KOPT-K1 (cell line): Measurements from ENCODE around the gene LPCAT1.

Experiments
- H3K27ac ChIP-seq: fragments of 200-600 bp; sonication (generic); 2 replicates; pipeline ENCODE4 v1.5.1; 2016; ENCODE audit warnings: antibody characterized with exemption, mild to moderate bottlenecking, low read depth, low read length; ENCODE audit not compliant: poor library complexity, severe bottlenecking
- H3K36me3 ChIP-seq: fragments of 200-600 bp; sonication (generic); 2 replicates; pipeline ENCODE4 v1.5.1; 2017; ENCODE audit warnings: antibody characterized with exemption, mild to moderate bottlenecking, low read length, moderate library complexity; ENCODE audit not compliant: insufficient read depth
- H3K9me3 ChIP-seq: fragments of 200-600 bp; sonication (generic); 2 replicates; pipeline ENCODE4 v1.5.1; 2017; ENCODE audit warnings: antibody characterized with exemption, low read length, mild to moderate bottlenecking; ENCODE audit not compliant: insufficient read depth, poor library complexity, severe bottlenecking

LPCAT1 gene

DNA sequence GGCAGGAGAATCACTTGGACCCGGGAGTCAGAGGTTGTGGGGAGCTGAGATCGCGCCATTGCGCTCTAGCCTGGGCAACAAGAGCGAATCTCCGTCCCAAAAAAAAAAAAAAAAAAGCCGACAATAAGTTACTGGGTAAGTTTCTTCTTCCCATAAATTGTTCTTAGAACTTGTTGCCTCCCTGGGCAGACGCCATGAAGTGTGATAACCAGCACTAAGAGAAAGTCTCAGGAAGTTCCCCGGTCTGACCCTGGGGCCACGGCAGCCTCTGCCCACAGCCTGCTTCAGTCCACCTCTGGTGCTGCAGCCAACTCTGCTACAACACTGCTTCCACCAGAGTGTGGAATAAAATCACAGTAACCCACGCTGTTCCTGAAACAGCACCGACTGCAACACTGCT is 19.1 kb downstream of the LPCAT1 start:
- H3K27ac ChIP-seq = no peak overlapping the region
- H3K9me3 ChIP-seq = no peaks in the 10 kb centered on the region
- H3K36me3 ChIP-seq = peaks cover 48% of the 10 kb centered on the region

DNA sequence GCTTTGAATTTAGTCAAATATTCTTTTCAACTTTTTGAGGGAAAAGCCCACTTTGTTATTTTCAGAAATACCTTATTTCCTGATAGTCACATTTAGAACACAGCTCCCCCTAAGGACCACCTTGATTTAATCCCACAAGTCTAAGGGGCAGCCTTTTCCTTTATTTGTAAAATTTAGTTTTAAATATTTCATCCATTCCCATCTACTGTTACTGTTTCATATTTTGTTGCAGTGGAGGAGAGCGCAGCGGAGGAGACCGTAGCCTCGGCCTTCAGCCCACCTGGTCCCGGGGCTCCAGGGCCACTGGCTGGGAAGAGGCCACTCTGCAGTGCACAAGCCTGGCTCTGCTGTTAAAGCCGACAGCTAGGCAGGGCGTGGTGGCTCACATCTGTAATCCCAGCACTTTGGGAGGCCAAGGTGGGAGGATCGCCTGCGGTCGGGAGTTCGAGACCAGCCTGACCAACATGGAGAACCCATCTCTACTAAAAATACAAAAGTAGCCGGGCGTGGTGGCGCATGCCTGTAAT is 19.6 kb downstream of the LPCAT1 start:
- no peaks in the 10 kb centered on the region for H3K9me3 ChIP-seq
- H3K36me3 ChIP-seq = peaks cover 47% of the 10 kb centered on the region; the same call in 1 of the 2 replicates
- no peak overlapping the region for H3K27ac ChIP-seq

DNA sequence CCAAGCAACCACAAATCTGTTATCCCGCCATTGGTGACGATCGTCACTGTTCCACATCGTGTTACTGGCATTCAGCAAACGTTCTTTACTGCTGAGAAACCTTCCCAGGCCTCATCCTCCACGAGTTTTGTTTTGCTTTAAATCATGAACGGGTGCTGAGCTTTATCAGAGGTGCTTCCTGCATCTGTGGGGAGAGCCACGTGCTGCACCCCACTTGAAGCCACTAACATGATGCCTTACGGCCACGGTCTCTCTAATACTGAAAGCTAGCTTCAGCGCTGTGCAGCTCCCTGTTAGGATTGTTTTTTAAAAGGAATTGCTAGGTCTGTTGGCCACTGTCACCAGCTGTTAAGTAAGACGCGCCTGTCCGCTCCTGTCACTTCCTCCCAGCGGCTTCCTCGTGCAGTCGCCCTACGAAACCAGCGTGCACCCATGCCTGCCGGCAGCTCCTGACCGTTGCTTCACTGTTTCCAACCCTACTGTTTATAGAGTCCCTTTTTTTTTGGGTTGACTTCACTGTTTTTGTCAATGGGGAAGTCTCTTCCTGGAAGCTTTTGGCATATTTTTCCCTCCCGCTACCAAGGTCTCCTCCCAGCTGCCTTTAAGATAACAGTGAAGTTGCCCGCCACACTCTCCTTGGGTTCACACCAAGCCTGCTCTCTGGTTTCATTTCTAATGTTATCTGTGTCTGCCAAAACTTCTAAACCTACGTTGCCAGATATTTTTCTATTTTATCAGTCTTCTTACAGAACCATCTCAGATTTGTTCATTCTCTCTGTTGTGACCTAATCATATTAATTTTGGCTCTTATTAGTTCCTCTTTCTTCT is 20.3 kb downstream of the LPCAT1 start:
- peaks cover 47% of the 10 kb centered on the region; the same call in 1 of the 2 replicates for H3K36me3 ChIP-seq
- no peaks in the 10 kb centered on the region for H3K9me3 ChIP-seq
- H3K27ac ChIP-seq = no peak overlapping the region

DNA sequence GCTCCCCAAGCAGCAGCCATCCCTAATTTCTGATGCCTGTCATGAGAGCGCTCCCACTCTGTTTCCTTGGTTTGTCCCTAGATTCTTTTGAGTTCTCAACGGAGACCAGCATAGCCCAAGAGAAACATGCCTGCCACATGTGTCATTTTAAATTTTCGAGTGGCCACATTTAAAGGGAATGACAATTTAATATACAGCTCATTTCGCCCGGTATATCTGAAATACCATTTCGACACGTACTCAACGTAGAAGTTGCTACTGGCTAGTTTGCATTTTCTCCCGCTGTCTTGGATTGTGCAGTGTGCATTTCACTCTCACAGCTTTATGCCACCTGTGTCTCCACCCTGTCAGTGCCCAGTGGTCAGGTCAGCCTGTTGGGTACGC is 21.0 kb downstream of the LPCAT1 start:
- H3K9me3 ChIP-seq = no peaks in the 10 kb centered on the region
- H3K36me3 ChIP-seq = peaks cover 47% of the 10 kb centered on the region
- no peak overlapping the region for H3K27ac ChIP-seq

DNA sequence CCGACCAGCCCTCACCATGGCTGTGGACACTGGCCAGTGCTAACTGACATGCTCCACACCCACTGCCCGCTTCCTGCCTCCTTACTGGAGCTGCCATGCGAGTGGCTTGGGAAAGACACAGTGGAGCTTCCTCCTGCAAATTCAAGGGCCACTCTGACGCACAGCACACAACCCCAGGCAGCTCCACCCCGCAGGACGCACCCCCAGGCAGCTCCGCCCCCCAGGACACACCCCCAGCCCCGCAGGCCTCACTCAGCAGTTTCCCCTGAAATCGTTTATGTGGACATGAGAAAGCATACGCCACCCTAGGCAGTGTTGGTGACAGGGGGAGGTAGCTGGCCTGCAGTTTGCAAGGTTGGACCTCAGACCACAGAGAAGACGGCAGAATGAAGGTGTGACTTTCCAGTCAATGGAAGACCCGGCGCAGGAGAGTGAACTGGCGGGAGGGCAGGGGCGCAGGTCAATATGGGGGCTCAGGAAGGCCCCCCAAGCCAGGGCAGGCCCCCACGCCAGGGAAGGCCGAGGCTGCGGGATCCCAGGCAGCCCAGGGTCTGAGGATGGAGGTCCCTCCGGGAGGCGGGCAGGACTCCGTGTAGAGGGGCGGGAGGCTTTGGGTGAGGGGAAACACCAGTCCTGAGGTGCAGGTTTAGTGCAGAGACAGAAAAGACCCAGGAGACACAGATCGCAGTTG is 21.6 kb downstream of the LPCAT1 start:
- H3K36me3 ChIP-seq = peaks cover 47% of the 10 kb centered on the region
- no peak overlapping the region for H3K27ac ChIP-seq
- no peaks in the 10 kb centered on the region for H3K9me3 ChIP-seq

DNA sequence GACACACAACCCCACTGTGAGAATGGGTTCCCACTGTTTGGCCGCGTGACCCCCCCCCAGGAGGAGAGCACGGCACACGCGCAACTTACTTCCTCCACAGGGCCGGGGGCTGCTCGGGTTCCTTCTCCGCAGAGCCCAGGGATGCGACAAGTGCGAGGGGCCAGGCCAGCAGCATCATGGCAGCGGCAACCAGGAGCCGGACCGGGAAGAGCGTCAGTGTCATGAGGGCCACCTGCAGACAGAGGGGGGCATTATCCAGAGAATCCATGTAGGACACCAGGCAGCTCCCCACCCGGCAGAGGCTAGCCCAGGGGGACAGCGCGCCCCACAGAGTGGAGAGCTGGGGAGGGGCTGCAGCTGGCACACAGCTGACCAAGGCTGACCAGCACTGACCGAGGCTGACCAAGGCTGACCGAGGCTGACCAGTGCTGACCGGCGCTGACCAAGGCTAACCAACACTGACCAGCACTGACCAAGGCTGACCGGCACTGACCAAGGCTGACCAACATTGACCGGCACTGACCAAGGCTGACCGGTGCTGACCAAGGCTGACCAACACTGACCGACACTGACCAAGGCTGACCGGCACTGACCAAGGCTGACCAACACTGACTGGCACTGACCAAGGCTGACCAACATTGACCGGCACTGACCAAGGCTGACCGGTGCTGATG is 22.3 kb downstream of the LPCAT1 start:
- Histone ChIP-seq H3K36me3 (peaks cover 50% of the 10 kb centered on the region), H3K9me3 (no peaks in the 10 kb centered on the region), H3K27ac (no peak overlapping the region)

DNA sequence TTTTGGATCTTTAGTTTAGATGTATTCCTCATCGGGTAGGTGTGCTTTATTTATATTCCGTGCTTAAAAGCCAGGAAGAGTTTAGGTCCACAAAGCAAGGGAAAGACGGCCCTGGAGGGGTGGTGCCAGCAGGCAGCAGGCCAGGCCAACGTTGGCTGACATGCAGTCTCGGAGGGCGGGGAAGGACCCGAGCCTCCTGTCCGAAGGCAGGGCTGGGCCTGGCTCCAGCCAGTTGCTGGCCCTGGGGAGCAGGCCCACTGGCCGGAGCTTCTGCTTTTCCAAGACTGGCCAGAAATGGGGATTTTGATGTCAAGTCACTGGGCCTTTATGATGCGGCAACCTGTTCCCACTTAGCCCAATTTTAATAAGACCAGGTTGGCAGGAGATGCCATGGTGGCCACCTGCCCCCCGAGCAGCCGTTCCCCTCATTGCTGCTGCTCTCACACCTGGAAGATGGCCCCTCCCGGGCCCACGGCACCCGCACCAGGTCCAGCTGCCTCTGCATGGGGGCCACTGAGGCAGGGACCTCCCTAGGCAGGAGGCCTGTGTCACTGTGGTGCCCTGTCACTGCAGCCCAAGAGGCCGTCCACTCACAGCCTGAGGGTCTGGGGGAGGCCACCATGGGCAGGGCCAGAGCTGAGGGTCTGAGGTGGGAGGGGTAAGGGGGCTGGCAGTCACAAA is 23.2 kb downstream of the LPCAT1 start:
- H3K36me3 ChIP-seq = peaks cover 53% of the 10 kb centered on the region
- H3K9me3 ChIP-seq = no peaks in the 10 kb centered on the region
- H3K27ac ChIP-seq = no peak overlapping the region

DNA sequence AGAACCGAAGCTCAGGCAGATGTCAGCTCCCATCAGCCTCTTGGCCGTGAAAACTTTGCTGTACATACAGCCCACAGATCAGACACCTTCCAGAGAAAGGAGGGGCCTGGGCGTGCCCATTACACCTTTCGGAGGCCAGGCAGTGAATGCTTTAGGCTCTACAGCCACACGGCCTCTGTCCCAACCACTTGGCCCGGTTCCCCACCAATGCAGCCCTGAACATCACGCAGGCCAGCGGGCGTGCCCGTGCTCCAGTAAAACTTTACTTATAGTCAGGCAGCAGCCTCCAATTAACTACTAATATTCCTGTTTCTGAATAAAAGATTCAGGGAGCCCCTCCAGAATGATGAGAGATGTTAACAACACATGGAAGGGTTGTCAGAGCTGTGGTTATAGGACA is 23.9 kb downstream of the LPCAT1 start:
- H3K36me3 ChIP-seq = peaks cover 60% of the 10 kb centered on the region
- no peaks in the 10 kb centered on the region for H3K9me3 ChIP-seq
- H3K27ac ChIP-seq = no peak overlapping the region

DNA sequence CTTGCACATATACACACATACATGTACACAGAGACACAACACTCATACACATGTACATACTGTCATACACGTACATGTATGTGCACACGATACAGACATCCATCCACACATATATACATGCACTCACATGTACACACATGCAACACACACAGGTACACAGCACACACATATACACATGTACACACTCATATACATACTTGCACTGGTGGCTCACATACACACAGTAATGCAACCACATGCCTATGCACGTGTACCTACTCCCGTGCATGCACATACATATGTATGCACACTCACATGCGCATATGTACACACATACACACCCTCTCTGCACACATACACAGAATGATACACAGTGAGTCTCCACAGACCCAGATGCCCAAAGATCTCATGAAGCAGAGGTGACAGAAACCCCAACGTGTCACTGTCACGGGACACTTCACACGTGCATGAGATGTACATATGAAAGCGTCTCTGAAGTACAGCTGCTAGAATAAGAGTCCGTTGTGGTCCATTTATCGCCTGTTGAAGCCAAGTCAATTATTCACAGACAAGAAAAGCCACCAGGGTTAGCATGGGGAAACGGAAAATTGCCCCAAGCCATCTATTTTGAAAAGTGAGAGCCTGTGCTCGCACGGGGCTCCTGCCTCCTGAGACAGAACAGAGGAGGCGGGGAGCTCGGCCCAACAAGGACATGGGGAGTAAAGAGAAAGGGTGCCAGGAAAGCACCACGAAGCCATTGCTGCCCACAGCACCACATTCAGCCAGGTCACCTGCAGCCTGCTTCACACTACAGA is 24.9 kb downstream of the LPCAT1 start:
- H3K27ac ChIP-seq = no peak overlapping the region
- no peaks in the 10 kb centered on the region for H3K9me3 ChIP-seq
- H3K36me3 ChIP-seq = peaks cover 71% of the 10 kb centered on the region

DNA sequence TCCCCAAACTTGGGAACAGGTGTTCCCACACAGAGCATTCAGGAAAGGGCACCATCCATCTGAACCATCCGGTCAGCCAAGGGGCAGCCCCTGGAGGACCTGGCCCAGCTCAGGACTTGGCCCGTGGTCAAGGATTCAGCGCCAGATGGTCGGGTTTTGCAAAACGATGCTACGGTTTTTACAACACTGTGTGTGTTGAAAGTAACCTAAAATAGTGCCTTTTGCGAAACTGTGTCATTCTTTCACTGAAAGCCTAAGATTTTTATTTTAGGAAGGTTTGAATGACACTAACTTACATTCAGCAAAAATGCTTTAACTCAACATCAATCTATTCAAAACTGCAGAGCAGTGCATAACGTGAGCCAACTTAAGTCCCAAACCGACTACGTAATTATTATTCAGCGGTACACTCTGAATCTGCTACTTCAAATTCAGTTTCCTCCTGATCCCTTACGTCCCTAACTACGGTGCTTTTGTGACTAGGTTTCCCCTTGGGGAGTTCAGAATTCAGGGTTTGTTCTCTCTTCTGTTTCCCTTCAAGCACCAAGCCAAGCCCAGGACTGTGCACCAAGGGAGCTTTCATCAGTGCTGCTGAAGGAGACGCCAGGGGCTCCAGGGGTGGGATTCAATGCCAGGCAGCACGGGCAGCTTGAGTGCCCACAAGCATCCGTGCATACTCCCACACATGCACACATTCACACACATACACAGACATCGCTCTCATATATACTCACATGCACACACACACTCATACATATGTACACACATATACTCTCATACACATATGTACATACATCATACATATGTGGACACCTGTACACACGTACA is 25.8 kb downstream of the LPCAT1 start:
- no peak overlapping the region for H3K27ac ChIP-seq
- H3K9me3 ChIP-seq = no peaks in the 10 kb centered on the region
- peaks cover 79% of the 10 kb centered on the region for H3K36me3 ChIP-seq

DNA sequence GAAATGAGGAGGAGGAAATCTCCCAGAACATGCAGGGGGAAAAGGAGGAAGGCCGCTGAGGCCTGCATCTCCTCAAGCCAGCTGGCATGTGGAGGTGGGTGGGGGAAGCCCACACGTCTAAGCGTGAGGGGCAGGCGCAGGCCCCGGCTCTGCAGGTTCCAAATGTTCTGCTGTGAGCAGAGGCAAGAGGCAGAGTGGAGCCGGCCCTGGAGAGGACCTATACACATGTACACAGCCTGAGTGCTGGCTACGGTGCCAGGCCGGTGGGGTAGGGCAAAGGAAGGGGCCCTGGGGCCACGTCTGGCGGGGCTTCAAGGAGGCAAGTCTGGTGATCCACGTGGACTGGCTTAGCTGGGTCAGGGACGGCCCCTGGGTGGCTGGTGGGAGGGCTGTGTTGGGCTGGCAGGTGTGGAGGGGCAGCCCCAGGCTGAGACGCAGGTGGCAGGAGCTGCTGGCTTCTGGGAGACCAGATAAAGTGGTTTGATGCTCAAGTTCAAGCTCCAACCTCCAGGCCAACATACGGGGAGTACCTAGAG is 26.4 kb downstream of the LPCAT1 start:
- H3K9me3 ChIP-seq = no peaks in the 10 kb centered on the region
- no peak overlapping the region for H3K27ac ChIP-seq
- peaks cover 86% of the 10 kb centered on the region for H3K36me3 ChIP-seq

DNA sequence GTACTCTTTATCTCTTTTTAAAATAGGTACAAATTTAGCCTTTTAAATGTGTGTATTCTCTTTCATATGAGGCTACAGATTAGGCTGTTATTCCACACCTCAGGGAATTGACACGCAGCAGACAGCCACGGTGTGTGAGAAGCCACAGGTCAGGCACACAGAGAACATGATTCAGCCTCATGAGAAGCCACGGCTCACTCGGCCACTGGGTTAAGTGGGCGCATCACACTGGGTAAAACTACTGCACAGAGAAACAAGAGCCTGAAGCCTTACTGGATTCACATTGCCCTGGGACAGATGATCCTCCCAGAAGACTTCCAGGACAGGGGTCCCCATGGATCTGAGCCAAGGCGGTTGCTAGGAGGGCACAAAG is 28.2 kb downstream of the LPCAT1 start:
- H3K9me3 ChIP-seq = no peaks in the 10 kb centered on the region
- H3K36me3 ChIP-seq = peaks cover 90% of the 10 kb centered on the region
- no peak overlapping the region for H3K27ac ChIP-seq

DNA sequence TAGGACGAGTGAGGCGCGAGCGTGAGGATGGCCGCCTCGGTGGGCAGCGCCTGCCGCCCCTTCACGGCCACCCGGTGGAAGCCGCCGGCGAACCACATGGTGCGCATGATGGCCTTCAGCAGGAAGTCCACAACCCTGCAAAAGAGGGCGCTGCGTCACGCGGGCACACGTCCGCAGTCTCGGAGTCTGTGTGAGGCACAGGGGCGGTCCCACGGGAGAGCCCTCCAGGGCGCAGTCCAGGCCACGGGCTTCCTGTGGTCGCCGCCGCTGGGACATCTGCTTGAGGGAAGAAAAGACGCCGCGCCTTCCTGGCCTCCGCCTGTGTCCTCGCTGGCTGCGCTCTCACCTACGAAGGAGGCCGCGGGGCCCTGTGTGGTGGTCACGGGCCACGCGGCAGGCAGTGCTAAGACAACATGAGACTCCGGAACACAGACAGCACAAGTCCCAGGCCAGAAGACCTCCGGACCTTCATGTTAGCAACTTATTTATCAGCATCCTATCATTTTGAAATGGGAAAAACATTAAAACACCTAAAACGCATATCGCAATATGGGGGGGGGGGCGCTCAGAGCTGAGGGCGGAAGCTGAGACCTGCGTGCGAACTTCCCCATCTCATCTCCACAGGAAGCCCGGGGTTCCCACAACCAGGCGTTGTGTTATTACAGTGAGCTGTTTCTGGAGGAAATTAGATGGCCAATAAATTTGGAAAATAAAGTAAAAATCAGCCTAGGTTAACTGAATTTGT is 28.8 kb downstream of the LPCAT1 start:
- Histone ChIP-seq H3K27ac (no peak overlapping the region), H3K36me3 (peaks cover 92% of the 10 kb centered on the region), H3K9me3 (no peaks in the 10 kb centered on the region)
